ENCODE measurements around the gene SNPH.

GRCh38 chr20:1305712-1306111 is 39.6 kb downstream of the SNPH start:
- TF ChIP-seq CTCF (IDR thresholded peaks at IDR 0.05) (no peak), POLR2A (IDR thresholded peaks at IDR 0.05) (no peak)
